Subcutaneous preadipocyte (primary cell): ENCODE data around the gene OR5H14. TPM values are rescaled to one million over a fixed set of nuclear protein-coding genes. Genes with fewer than 3 reads are reported as not detected.

Source experiments
- total RNA-seq: library from RNA; depleted of rRNA; stranded (reverse); fragments of >200 nt; gene quantifications from 2 replicates; pipeline ENCODE4 v1.2.3, GENCODE V29; 2012

Gene OR5H14
- not detected in 2 replicates for total RNA-seq

GRCh38 chr3:98147179-98147578 is at the start of gene OR5H14:
OR5H14 (plus strand) TSS chr3:98147479; CDS start chr3:98149386, 1,907 bp downstream.

GRCh38 chr3:98130421-98130820 is 16.9 kb upstream of the OR5H14 start, which contains the start of gene OR5H1:
OR5H1 (plus strand) TSS chr3:98130721; CDS start chr3:98132698, 1,977 bp downstream.

GRCh38 chr3:98166396-98166795 is 19.1 kb downstream of the OR5H14 start, which contains the start of gene OR5H15:
OR5H15 (plus strand) TSS chr3:98166696; CDS start chr3:98168700, 2,004 bp downstream.

Other genes starting within 250 kb of the OR5H14 start
- 33.4 and 45.9 TPM in 2 replicates for gene RIOX2, start 175.0 kb upstream of the OR5H14 start, total RNA-seq
- not detected in 2 replicates for gene GABRR3, start 112.2 kb upstream of the OR5H14 start, total RNA-seq
- not detected in 2 replicates for gene OR5AC2, start 60.3 kb upstream of the OR5H14 start, total RNA-seq
- gene OR5H1, start 16.8 kb upstream of the OR5H14 start, total RNA-seq = not detected in 2 replicates
- gene OR5H15, start 19.2 kb downstream of the OR5H14 start, total RNA-seq = not detected in 2 replicates
- not detected in 2 replicates for gene OR5H6, start 116.8 kb downstream of the OR5H14 start, total RNA-seq
- gene OR5H2, start 135.0 kb downstream of the OR5H14 start, total RNA-seq = not detected in 2 replicates
- not detected in 2 replicates for gene OR5K4, start 206.4 kb downstream of the OR5H14 start, total RNA-seq
- gene OR5K3, start 243.2 kb downstream of the OR5H14 start, total RNA-seq = not detected in 2 replicates